NB4 (cell line): ENCODE measurements around the gene ZNF800.
A peak's percentile ranks its signal among the peaks of the same experiment; 100 is the strongest.
"Not testable (repeated sequence)": the region's sequence is repeated elsewhere in the genome, so short reads cannot be mapped to it uniquely, and the experiment has no call there.

ENCODE experiments used
- DNase-seq: peaks from one replicate; pipeline ENCODE4 v3.0.0; 2010; ENCODE audit warnings: low read depth
- H3K4me3 ChIP-seq: one replicate; pipeline ENCODE4 v1.5.1; 2011; ENCODE audit warnings: mild to moderate bottlenecking, low read depth, low read length, moderate library complexity
- MYC ChIP-seq: IDR thresholded peaks from 2 replicates; pipeline ENCODE4 v1.6.1; 2011; ENCODE audit warnings: low read depth, low read length
- POLR2A ChIP-seq: IDR thresholded peaks from 2 replicates; pipeline ENCODE4 v1.6.1; 2011; ENCODE audit warnings: mild to moderate bottlenecking; ENCODE audit not compliant: insufficient read length; ENCODE audit errors: extremely low read depth
- TF ChIP-seq, protein P1 (sequence below): IDR thresholded peaks from one replicate; pipeline ENCODE4 v1.5.1; 2012; ENCODE audit warnings: low read depth, low read length
- TF ChIP-seq, protein P2 (sequence below): IDR thresholded peaks from 2 replicates; pipeline ENCODE4 v1.6.1; 2011; ENCODE audit warnings: low read depth, low read length

The ZNF800 gene, protein sequence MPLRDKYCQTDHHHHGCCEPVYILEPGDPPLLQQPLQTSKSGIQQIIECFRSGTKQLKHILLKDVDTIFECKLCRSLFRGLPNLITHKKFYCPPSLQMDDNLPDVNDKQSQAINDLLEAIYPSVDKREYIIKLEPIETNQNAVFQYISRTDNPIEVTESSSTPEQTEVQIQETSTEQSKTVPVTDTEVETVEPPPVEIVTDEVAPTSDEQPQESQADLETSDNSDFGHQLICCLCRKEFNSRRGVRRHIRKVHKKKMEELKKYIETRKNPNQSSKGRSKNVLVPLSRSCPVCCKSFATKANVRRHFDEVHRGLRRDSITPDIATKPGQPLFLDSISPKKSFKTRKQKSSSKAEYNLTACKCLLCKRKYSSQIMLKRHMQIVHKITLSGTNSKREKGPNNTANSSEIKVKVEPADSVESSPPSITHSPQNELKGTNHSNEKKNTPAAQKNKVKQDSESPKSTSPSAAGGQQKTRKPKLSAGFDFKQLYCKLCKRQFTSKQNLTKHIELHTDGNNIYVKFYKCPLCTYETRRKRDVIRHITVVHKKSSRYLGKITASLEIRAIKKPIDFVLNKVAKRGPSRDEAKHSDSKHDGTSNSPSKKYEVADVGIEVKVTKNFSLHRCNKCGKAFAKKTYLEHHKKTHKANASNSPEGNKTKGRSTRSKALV

DNA sequence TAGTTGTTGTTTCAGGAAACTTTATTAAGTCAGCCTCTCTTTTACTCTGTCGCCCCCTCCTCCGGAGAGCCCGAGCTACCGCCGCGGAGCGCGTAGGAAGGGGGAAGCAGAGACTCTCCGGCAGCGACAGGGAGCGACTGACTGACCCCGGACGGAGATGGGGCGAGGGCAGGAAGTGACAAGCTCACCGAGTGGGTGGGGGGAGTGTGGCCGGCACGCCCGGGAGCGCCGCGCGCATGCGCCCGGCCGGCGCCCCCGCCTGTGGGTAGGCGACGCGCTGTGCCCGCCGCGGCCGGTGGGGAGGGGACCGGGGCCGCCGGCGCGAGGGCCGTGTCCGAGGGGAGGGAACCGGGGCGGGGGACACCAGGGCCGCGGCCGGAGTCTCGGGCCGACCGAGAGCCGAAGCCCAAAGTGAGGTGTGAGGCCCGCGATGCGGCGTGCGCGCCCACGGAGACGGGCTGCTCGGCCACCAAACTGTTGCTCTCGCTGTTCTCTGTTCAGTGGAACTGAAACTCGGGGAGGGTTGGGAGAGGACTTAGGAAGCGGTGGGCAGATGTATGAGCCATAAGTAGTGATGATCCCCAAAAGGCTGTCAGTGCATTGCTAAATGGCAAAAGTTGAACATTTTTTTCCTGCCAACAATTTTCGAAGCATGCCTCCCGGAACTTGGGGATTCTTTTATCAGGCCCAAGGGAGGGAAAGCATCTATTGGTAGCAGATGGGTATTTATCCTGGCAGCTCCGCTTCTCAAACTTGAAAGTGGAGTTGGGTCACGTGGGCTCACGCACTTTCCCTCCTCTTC is at the start of gene ZNF800:
TSS of gene ZNF800 (minus strand) at position 143 of the 802 bp plus-strand sequence. CDS start 1,151 bp downstream, outside the sequence.
- H3K4me3 ChIP-seq = peak within 1 kb of the TSS; percentile 70
- peak; percentile 95 for DNase-seq
- TF ChIP-seq, protein P1, sequence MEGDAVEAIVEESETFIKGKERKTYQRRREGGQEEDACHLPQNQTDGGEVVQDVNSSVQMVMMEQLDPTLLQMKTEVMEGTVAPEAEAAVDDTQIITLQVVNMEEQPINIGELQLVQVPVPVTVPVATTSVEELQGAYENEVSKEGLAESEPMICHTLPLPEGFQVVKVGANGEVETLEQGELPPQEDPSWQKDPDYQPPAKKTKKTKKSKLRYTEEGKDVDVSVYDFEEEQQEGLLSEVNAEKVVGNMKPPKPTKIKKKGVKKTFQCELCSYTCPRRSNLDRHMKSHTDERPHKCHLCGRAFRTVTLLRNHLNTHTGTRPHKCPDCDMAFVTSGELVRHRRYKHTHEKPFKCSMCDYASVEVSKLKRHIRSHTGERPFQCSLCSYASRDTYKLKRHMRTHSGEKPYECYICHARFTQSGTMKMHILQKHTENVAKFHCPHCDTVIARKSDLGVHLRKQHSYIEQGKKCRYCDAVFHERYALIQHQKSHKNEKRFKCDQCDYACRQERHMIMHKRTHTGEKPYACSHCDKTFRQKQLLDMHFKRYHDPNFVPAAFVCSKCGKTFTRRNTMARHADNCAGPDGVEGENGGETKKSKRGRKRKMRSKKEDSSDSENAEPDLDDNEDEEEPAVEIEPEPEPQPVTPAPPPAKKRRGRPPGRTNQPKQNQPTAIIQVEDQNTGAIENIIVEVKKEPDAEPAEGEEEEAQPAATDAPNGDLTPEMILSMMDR = no peak
- TF ChIP-seq, protein P2, sequence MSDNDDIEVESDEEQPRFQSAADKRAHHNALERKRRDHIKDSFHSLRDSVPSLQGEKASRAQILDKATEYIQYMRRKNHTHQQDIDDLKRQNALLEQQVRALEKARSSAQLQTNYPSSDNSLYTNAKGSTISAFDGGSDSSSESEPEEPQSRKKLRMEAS = peak; percentile 57
- TF ChIP-seq POLR2A (peak; percentile 90), MYC (peak; percentile 55)

DNA sequence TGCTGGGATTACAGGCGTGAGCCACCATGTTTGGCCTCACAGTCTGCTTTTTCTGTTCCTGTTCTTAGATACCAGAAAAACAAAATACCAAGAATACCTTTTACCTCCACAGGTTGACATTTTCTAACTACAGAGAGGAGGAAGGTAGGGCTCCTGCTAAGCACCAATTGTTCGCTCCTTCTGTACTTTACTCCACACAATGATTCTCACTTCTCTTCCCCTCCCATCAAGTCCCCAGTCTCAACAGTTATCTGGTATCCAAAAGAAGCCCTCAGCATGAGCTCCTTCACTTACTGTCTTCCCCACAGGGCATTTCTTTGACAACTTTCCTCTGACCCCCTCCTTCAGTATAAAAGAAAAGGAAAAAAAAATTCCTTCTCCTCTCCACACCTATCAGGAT is 47.7 kb upstream of the ZNF800 start:
- TF ChIP-seq, protein P1 = no peak
- no peak for TF ChIP-seq POLR2A
- no peak for TF ChIP-seq MYC
- TF ChIP-seq, protein P2 = no peak
- H3K4me3 ChIP-seq = no peak overlapping the region
- no peak for DNase-seq

DNA sequence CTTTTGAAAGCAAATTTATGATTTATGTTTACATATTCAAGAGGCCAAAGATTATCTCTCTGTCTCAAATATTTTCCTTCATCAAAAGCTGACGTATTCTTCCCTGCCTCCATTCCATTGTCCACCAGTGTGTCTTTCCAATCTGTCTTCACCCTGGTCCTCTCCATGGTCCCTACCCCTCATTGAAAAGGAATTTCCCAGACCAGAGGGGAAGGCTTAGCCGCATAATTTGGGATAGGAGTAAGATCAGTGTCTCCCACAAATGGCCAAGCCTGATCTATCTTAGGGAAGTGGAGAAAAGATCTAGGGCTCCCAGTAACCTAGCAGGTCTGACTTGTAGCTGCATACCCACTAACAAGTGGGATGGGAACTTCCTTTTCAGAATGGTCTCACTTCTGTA is 46.3 kb upstream of the ZNF800 start:
- no peak for DNase-seq
- TF ChIP-seq MYC (no peak), POLR2A (no peak)
- TF ChIP-seq, protein P1 = no peak
- TF ChIP-seq, protein P2 = no peak
- no peak overlapping the region for H3K4me3 ChIP-seq

DNA sequence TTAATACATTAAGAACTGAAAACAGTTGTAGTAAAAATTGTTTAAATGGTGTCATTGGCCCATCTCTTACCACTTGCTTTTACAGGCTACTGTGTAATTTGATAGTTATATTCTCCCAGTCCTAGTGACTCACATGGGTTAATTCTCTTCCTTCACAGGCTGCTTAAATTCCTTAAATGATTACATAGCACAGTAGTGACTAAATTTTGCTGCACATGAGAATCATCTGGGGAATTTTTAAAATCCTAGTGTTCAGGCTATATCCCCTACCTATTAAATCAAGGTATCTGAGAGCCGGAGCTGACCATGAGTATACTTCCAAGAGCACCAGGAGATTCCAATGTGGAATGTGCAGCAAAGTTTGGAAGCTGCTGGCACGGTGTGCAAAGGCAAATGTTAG is 45.3 kb upstream of the ZNF800 start:
- TF ChIP-seq, protein P1 = no peak
- TF ChIP-seq POLR2A (no peak), MYC (no peak)
- TF ChIP-seq, protein P2 = no peak
- DNase-seq = no peak
- H3K4me3 ChIP-seq = no peak overlapping the region

DNA sequence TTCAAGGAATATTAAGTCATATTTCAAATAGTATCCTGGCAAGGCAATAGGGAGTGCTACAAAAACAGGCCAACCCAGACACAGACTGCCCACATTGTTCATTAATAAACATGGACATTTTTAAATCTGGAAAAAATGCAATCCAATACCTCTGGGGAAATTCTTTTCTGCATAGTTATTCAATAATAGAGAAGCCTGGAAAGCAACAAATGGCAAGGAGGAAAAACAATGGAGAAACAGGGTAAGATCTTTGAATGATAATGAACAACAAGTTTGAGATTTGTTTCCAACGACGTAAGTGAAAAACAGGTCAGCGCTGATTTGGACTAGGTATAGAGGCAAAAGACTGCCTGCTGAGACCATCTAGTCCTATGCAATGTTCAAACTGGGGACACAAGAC is 44.7 kb upstream of the ZNF800 start:
- TF ChIP-seq, protein P1 = no peak
- TF ChIP-seq MYC = no peak
- TF ChIP-seq, protein P2 = no peak
- no peak for TF ChIP-seq POLR2A
- no peak for DNase-seq

DNA sequence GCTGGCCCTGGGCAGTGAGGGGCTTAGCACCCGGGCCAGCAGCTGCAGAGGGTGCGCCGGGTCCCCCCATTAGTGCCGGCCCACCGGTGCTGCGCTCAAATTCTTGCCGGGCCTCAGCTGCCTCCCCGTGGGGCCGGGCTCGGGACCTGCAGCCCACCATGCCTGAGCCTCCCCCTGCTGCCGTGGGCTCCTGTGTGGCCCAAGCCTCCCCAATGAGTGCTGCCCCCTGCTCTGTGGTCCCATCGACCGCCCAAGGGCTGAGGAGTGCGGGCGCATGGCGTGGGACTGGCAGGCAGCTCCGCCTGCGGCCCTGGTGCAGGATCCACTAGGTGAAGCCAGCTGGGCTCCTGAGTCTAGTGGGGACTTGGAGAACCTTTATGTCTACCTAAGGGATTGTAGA is 36.8 kb upstream of the ZNF800 start:
- not testable (repeated sequence) for H3K4me3 ChIP-seq, DNase-seq

More for the DNA sequence above, 44.7 kb upstream of the ZNF800 start:
- H3K4me3 ChIP-seq = no peak overlapping the region
